ENCODE measurements around the gene OR9G1.
"Not testable (repeated sequence)": the region's sequence is repeated elsewhere in the genome, so short reads cannot be mapped to it uniquely, and the experiment has no call there.

The OR9G1 gene, protein sequence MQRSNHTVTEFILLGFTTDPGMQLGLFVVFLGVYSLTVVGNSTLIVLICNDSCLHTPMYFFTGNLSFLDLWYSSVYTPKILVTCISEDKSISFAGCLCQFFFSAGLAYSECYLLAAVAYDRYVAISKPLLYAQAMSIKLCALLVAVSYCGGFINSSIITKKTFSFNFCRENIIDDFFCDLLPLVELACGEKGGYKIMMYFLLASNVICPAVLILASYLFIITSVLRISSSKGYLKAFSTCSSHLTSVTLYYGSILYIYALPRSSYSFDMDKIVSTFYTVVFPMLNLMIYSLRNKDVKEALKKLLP

DNA sequence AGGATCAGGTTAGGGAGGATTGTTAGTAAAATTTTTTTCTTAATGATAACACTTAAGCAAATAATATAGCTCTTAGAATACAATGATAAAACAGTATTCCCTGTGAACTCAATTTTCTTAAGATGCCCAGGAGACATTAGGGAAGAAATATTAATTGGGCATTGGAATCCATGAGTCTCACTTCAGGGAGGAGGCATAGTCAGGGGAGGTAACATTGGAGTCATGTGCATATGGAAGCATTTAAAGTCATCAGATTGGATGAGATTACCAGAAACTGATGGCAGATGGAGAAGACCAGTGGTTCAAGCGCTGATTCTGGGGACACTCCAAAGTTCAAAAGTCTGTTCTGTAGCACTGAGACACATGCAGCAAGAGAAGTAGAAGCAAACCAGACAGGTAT lies at the start of gene OR9G1:
TSS of gene OR9G1 (plus strand) at position 301 of the 400 bp plus-strand sequence. CDS start 1,293 bp downstream, outside the sequence.
- no peak for DNase-seq (ENCODE audit: low read depth)

DNA sequence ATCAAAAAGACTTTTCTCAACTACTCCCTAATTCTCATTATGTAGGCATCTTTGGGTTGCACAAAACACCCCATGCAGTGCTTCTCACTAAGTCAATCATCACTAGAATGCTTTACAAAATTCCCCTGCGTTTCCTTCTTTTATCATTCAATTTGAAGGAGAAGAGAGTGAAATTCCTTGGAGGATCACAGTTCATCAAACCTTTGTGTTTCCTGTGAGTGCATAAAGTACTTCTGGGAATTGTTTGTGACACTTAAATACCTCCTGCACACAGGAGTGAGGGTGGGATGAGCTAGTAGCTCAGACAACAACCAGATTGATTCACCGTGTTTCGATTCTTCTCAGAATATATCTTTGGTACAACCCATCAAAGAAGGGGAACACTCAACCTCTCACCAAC lies 39.1 kb upstream of the OR9G1 start:
- DNase-seq (ENCODE audit: low read depth): no peak

DNA sequence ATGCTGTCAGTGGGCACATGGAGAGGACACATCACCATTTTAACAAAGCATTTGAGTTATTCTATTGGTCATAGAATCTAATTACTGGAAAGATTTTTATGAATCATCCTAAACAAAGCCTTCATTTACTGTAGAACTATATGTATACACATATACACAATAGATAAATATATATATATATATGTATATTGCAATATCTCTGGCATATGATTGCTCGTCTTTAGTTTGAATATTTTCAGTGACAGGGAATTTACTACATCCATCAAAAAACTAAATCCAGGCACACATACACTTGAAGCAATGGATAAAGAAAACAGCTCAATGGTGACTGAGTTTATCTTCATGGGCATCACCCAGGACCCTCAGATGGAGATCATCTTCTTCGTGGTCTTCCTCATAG lies 35.5 kb upstream of the OR9G1 start, which contains the start of gene OR5AR1:
TSS of gene OR5AR1 (plus strand) at position 301 of the 400 bp plus-strand sequence. CDS start at position 301, 0 bp downstream.
- DNase-seq (ENCODE audit: low read depth): no peak

GRCh38 chr11:56670984-56671383 lies 27.9 kb upstream of the OR9G1 start:
- no peak for DNase-seq (ENCODE audit: low read depth)

GRCh38 chr11:56688554-56689100 lies 10.3 kb upstream of the OR9G1 start:
- DNase-seq (ENCODE audit: low read depth): no peak

GRCh38 chr11:56691179-56691578 lies 7.7 kb upstream of the OR9G1 start:
- DNase-seq (ENCODE audit: low read depth): not testable (repeated sequence)

GRCh38 chr11:56693428-56693827 lies 5.5 kb upstream of the OR9G1 start:
- no peak for DNase-seq (ENCODE audit: low read depth)

DNA sequence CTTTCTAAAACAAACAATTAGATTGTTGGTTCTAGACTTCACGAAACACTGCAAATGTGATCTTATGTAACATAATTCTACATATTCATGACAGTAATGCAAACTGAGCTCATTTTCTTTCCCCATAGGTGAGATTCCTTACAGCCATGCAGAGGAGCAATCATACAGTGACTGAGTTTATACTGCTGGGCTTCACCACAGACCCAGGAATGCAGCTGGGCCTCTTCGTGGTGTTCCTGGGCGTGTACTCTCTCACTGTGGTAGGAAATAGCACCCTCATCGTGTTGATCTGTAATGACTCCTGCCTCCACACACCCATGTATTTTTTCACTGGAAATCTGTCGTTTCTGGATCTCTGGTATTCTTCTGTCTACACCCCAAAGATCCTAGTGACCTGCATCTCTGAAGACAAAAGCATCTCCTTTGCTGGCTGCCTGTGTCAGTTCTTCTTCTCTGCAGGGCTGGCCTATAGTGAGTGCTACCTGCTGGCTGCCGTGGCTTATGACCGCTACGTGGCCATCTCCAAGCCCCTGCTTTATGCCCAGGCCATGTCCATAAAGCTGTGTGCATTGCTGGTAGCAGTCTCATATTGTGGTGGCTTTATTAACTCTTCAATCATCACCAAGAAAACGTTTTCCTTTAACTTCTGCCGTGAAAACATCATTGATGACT lies 1.5 kb downstream of the OR9G1 start:
- no peak for DNase-seq (ENCODE audit: low read depth)

DNA sequence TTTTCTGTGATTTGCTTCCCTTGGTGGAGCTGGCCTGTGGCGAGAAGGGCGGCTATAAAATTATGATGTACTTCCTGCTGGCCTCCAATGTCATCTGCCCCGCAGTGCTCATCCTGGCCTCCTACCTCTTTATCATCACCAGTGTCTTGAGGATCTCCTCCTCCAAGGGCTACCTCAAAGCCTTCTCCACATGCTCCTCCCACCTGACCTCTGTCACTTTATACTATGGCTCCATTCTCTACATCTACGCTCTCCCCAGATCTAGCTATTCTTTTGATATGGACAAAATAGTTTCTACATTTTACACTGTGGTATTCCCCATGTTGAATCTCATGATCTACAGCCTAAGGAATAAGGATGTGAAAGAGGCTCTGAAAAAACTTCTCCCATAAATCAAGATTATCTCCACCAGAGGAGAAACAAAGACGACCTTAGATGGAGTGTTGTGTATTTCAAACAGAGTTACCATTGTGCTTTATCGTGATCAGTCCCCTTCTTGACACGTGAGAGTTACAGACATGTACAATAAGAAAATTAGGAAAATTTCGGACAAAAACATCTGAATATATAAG lies 2.1 kb downstream of the OR9G1 start:
- DNase-seq (ENCODE audit: low read depth): no peak

DNA sequence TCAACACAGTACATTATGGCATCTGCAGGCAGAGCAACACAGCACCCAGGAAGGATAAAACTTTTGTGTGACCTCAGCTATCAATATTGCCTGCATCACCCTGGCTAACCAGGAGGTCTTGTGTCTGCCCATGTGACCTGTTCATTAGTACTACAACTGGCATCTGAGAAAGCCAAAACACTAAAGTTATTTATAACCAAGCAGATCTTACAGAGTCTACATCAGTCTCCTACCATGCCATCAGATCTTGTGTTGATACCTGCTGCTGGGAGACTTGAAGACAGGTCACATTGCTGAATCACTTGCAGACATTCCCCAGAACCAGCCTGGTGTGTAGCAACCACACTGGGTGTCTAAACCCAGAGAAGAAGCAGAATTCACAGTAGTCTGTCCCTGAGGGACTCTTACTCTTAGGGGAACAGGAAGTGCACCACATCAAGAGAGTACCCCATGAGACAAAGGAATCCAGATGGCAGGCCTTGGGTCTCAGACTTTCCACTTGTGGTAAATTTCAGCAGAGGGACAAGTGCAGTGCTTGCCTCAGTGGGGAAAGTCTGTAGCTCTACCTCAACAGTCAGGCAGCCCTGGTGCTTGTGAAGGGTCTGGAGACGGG lies 7.0 kb downstream of the OR9G1 start:
- no peak for DNase-seq (ENCODE audit: low read depth)

DNA sequence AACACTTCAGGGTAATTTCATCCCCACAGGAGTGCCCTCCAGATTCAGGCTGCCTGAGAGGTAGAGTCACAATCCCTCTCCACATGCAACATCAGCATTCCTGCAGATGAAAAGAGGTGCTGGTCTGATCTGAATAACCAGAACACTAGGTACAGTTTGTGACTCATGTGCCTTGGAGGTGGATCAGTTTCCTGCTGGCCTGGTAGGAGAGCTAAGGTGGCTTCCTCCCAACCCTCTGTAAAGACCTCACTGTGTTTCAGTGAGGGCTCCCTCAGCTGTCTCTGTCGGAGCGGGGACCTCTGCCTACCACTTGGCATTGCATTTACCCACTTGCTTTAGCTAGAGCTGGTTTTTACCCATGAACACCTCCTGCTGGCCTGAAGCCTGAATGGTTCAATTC lies 7.6 kb downstream of the OR9G1 start:
- no peak for DNase-seq (ENCODE audit: low read depth)

DNA sequence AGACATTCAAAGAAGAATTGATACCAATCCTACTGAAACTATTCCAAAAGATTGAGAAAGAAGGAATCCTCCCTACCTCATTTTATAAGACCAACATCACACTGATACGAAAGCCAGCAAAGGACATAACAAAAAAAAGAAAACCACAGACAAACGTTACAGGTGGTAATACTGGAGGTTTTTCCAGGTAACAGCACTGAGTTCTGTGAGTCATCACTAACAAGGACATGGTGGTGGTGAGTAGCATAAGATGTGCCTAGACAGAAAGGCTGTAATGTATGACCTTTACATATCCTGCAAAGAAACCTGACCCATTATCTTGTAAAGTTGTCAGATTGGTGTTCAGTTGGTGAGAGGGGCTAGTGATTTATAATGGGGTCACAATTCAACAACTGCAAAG lies 15.3 kb downstream of the OR9G1 start:
- no peak for DNase-seq (ENCODE audit: low read depth)

- no peak for DNase-seq (ENCODE audit: low read depth)
Observed at GRCh38 chr11:56716379-56716854, 17.5 kb downstream of the OR9G1 start.

GRCh38 chr11:56720513-56720912 lies 21.6 kb downstream of the OR9G1 start:
- no peak for DNase-seq (ENCODE audit: low read depth)

- no peak for DNase-seq (ENCODE audit: low read depth)
Observed at GRCh38 chr11:56740107-56740506, 41.2 kb downstream of the OR9G1 start.

DNA sequence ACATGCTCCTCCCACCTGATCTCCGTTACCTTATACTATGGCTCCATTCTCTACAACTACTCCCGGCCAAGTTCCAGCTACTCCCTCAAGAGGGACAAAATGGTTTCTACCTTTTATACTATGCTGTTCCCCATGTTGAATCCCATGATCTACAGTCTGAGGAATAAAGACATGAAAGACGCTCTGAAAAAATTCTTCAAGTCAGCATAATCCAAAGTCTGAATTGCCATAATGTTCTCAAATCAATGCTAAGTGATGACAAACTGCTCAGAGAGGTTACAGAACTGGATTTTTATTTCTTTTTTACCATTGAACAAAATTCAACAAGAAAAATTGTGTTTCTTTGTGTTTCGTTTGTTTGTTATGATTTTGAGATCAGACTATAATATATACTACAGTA lies 42.0 kb downstream of the OR9G1 start:
- DNase-seq (ENCODE audit: low read depth): no peak

- no peak for DNase-seq (ENCODE audit: low read depth)
Observed at GRCh38 chr11:56748597-56748996, 49.7 kb downstream of the OR9G1 start, which contains the start of gene OR9G4. TSS of gene OR9G4 (minus strand) at chr11:56748697. CDS start at chr11:56743766, 4,931 bp downstream.

- DNase-seq (ENCODE audit: low read depth): no peak
Observed at GRCh38 chr11:56750190-56750589, 51.3 kb downstream of the OR9G1 start.

- no peak for DNase-seq (ENCODE audit: low read depth)
Observed at GRCh38 chr11:56751480-56751879, 52.6 kb downstream of the OR9G1 start.

Measured in ELR (cell line).